ENCODE measurements around the gene CES2.

CES2 gene

GRCh38 chr16:66961914-66962313 lies 26.6 kb downstream of the CES2 start:
- H3K27ac ChIP-seq: no peak overlapping the region
- no peak for TF ChIP-seq CTCF (conservative IDR thresholded peaks at IDR 0.05; ENCODE audit: low read depth, low read length)

GRCh38 chr16:66964049-66964448 lies 28.7 kb downstream of the CES2 start:
- H4K20me1 ChIP-seq (ENCODE audit: insufficient read depth): no peaks in the 10 kb centered on the region

More at GRCh38 chr16:66961914-66962313, 26.6 kb downstream of the CES2 start:
- H3K27me3 ChIP-seq (ENCODE audit: insufficient read depth, low read depth): no peaks in the 10 kb centered on the region
- peaks cover 3% of the 10 kb centered on the region for H3K4me1 ChIP-seq (ENCODE audit: low read depth, poor library complexity, severe bottlenecking)
- no peak overlapping the region for H3K4me2 ChIP-seq
- no peaks in the 10 kb centered on the region for H4K20me1 ChIP-seq (ENCODE audit: insufficient read depth)
- H3K79me2 ChIP-seq (ENCODE audit: insufficient read depth, low read depth): no peaks in the 10 kb centered on the region
- H2AFZ ChIP-seq (ENCODE audit: low read depth): no peak overlapping the region
- H3K9ac ChIP-seq: no peak overlapping the region
- H3K4me3 ChIP-seq (IDR thresholded peaks at IDR 0.05; ENCODE audit: insufficient read depth, low read depth, low read length): no peak overlapping the region
- no peaks in the 10 kb centered on the region for H3K36me3 ChIP-seq (ENCODE audit: insufficient read depth)

GRCh38 chr16:66968847-66969246 lies 33.5 kb downstream of the CES2 start:
- Histone ChIP-seq H3K4me1 (ENCODE audit: low read depth, poor library complexity, severe bottlenecking) (no peaks in the 10 kb centered on the region), H3K27ac (no peak overlapping the region), H2AFZ (ENCODE audit: low read depth) (no peak overlapping the region), H3K4me2 (no peak overlapping the region), H3K36me3 (ENCODE audit: insufficient read depth) (no peaks in the 10 kb centered on the region), H3K27me3 (ENCODE audit: insufficient read depth, low read depth) (0 out of 2 replicates have a peak, but pooled peaks cover 2% of the 10 kb centered on the region), H3K9ac (no peak overlapping the region), H3K4me3 (IDR thresholded peaks at IDR 0.05; ENCODE audit: insufficient read depth, low read depth, low read length) (no peak overlapping the region), H3K79me2 (ENCODE audit: insufficient read depth, low read depth) (no peaks in the 10 kb centered on the region), H4K20me1 (ENCODE audit: insufficient read depth) (no peaks in the 10 kb centered on the region)
- no peak for TF ChIP-seq CTCF (conservative IDR thresholded peaks at IDR 0.05; ENCODE audit: low read depth, low read length)

More at GRCh38 chr16:66964049-66964448, 28.7 kb downstream of the CES2 start:
- Histone ChIP-seq H3K27me3 (ENCODE audit: insufficient read depth, low read depth) (no peaks in the 10 kb centered on the region), H3K79me2 (ENCODE audit: insufficient read depth, low read depth) (no peaks in the 10 kb centered on the region), H3K27ac (no peak overlapping the region), H3K9ac (no peak overlapping the region), H3K4me1 (ENCODE audit: low read depth, poor library complexity, severe bottlenecking) (peaks cover 3% of the 10 kb centered on the region), H3K4me2 (no peak overlapping the region), H3K4me3 (IDR thresholded peaks at IDR 0.05; ENCODE audit: insufficient read depth, low read depth, low read length) (no peak overlapping the region), H2AFZ (ENCODE audit: low read depth) (no peak overlapping the region), H3K36me3 (ENCODE audit: insufficient read depth) (no peaks in the 10 kb centered on the region)
- no peak for TF ChIP-seq CTCF (conservative IDR thresholded peaks at IDR 0.05; ENCODE audit: low read depth, low read length)

GRCh38 chr16:66970775-66971720 lies 35.7 kb downstream of the CES2 start:
- Histone ChIP-seq H2AFZ (ENCODE audit: low read depth) (no peak overlapping the region), H3K36me3 (ENCODE audit: insufficient read depth) (no peaks in the 10 kb centered on the region), H3K4me2 (no peak overlapping the region), H3K4me3 (IDR thresholded peaks at IDR 0.05; ENCODE audit: insufficient read depth, low read depth, low read length) (no peak overlapping the region), H3K9ac (no peak overlapping the region), H4K20me1 (ENCODE audit: insufficient read depth) (no peaks in the 10 kb centered on the region), H3K27ac (no peak overlapping the region), H3K4me1 (ENCODE audit: low read depth, poor library complexity, severe bottlenecking) (peaks cover 3% of the 10 kb centered on the region), H3K27me3 (ENCODE audit: insufficient read depth, low read depth) (0 out of 2 replicates have a peak, but pooled peaks cover 2% of the 10 kb centered on the region), H3K79me2 (ENCODE audit: insufficient read depth, low read depth) (no peaks in the 10 kb centered on the region)
- TF ChIP-seq CTCF (conservative IDR thresholded peaks at IDR 0.05; ENCODE audit: low read depth, low read length): no peak

All from KMS-11 (cell line).